Smooth muscle cell (in vitro differentiated cells): ENCODE measurements around the gene ZNF146. TPM values are rescaled to one million over a fixed set of nuclear protein-coding genes. Genes with fewer than 3 reads are reported as not detected.
"Not testable (repeated sequence)": the region's sequence is repeated elsewhere in the genome, so short reads cannot be mapped to it uniquely, and the experiment has no call there.

ENCODE experiments used
- DNase-seq: peaks from one replicate; lab custom pipeline; 2025; ENCODE audit not compliant: unreplicated experiment; lab: John Stamatoyannopoulos, UW
- H2AFZ ChIP-seq: fragments of 200-600 bp; sonication (generic); 2 replicates; pipeline ENCODE4 v1.6.0; 2016; ENCODE audit warnings: antibody characterized with exemption, low read depth, mild to moderate bottlenecking
- H3F3A ChIP-seq: fragments of 200-600 bp; sonication (generic); 2 replicates; pipeline ENCODE4 v1.6.0; 2017; ENCODE audit warnings: antibody characterized with exemption, low read depth
- H3K27ac ChIP-seq: fragments of 200-600 bp; sonication (generic); 2 replicates; pipeline ENCODE4 v1.5.1; 2016; ENCODE audit warnings: low read depth, mild to moderate bottlenecking
- H3K27me3 ChIP-seq: fragments of 200-600 bp; sonication (generic); 2 replicates; pipeline ENCODE4 v1.6.1; 2016; ENCODE audit warnings: low read depth, mild to moderate bottlenecking
- H3K36me3 ChIP-seq: fragments of 200-600 bp; sonication (generic); 2 replicates; pipeline ENCODE4 v1.5.1; 2016; ENCODE audit warnings: low read depth
- H3K4me1 ChIP-seq: fragments of 200-600 bp; sonication (generic); 2 replicates; pipeline ENCODE4 v1.5.1; 2016; ENCODE audit warnings: low read depth
- H3K4me2 ChIP-seq: fragments of 200-600 bp; sonication (generic); 2 replicates; pipeline ENCODE4 v1.6.0; 2016; ENCODE audit warnings: mild to moderate bottlenecking
- H3K4me3 ChIP-seq: fragments of 200-600 bp; sonication (generic); 2 replicates; pipeline ENCODE4 v1.5.1; 2016; ENCODE audit warnings: mild to moderate bottlenecking
- H3K79me2 ChIP-seq: fragments of 200-600 bp; sonication (generic); 2 replicates; pipeline ENCODE4 v1.6.0; 2016; ENCODE audit warnings: low read depth, mild to moderate bottlenecking
- H3K9ac ChIP-seq: fragments of 200-600 bp; sonication (generic); 2 replicates; pipeline ENCODE4 v1.6.0; 2016; ENCODE audit warnings: low read depth
- H3K9me3 ChIP-seq: fragments of 200-600 bp; sonication (generic); replicated peaks from 2 replicates; pipeline ENCODE4 v1.5.1; 2016; ENCODE audit warnings: low read depth
- H4K20me1 ChIP-seq: fragments of 200-600 bp; sonication (generic); 2 replicates; pipeline ENCODE4 v1.6.0; 2016; ENCODE audit warnings: low read depth
- CTCF ChIP-seq: fragments of 200-600 bp; sonication (generic); IDR thresholded peaks from 2 replicates; pipeline ENCODE4 v1.5.1; 2017; ENCODE audit warnings: borderline replicate concordance, mild to moderate bottlenecking, antibody characterized with exemption; ENCODE audit not compliant: insufficient read depth, poor library complexity, severe bottlenecking
- WGBS: methylation state at CpG from one replicate; pipeline ENCODE4 v1.1.7; 2016; ENCODE audit warnings: low lambda C conversion rate; 5-methylcytosine and 5-hydroxymethylcytosine counted together
- polyA plus RNA-seq: library from polyadenylated mRNA; unstranded; fragments of >200 nt; fragmentation: Nextera tagmentation; extraction: Ambion mirVana; gene quantifications from 2 replicates; pipeline ENCODE4 v1.2.1, GENCODE V29; 2016
- small RNA-seq: library from RNA; depleted of rRNA; stranded (forward); fragments of <200 nt; gene quantifications from one replicate; pipeline ENCODE3, GENCODE V24; 2014
- total RNA-seq: library from RNA; depleted of rRNA; stranded (reverse); fragments of >200 nt; gene quantifications from 2 replicates; pipeline ENCODE4 v1.2.3, GENCODE V29; 2014

The ZNF146 gene
- total and polyA plus RNA-seq, 2 experiments from 2014 or later: 49.4 to 161 TPM

- no peaks in the 10 kb centered on the region for H4K20me1 ChIP-seq
- H2AFZ ChIP-seq: no peak overlapping the region
- no peaks in the 10 kb centered on the region for H3K27me3 ChIP-seq
- no peak overlapping the region for H3K4me3 ChIP-seq
- H3K9ac ChIP-seq: no peak overlapping the region
- 94% methylated on average over 36 of the region's 36 CpGs for WGBS
- no peaks in the 10 kb centered on the region for H3K4me1 ChIP-seq
- no peaks in the 10 kb centered on the region for H3F3A ChIP-seq
- H3K4me2 ChIP-seq: no peak overlapping the region
- no peaks in the 10 kb centered on the region for H3K79me2 ChIP-seq
- H3K9me3 ChIP-seq: no peaks in the 10 kb centered on the region
- H3K36me3 ChIP-seq: no peaks in the 10 kb centered on the region
- DNase-seq: no peak
- no peak for TF ChIP-seq CTCF
- no peak overlapping the region for H3K27ac ChIP-seq
Observed at GRCh38 chr19:36267061-36267845, 52.3 kb downstream of the ZNF146 start.

GRCh38 chr19:36268081-36268480, 53.2 kb downstream of the ZNF146 start:
- not testable (repeated sequence) for H2AFZ ChIP-seq, H3K9me3 ChIP-seq, H3K4me2 ChIP-seq, H3K4me1 ChIP-seq, H3K27me3 ChIP-seq, H3F3A ChIP-seq, DNase-seq, H3K4me3 ChIP-seq, H3K9ac ChIP-seq, H3K36me3 ChIP-seq, H3K27ac ChIP-seq, H3K79me2 ChIP-seq, H4K20me1 ChIP-seq
- WGBS: 97% methylated on average over 20 of the region's 21 CpGs

GRCh38 chr19:36268591-36268990, 53.7 kb downstream of the ZNF146 start:
- not testable (repeated sequence) for H3K36me3 ChIP-seq, H3K4me3 ChIP-seq, H2AFZ ChIP-seq, H3K9ac ChIP-seq, H3K4me1 ChIP-seq, DNase-seq, H3K9me3 ChIP-seq, H4K20me1 ChIP-seq, H3K4me2 ChIP-seq, H3K27ac ChIP-seq, H3K27me3 ChIP-seq, H3F3A ChIP-seq, H3K79me2 ChIP-seq
- 96% methylated on average over 20 of the region's 30 CpGs for WGBS

- H2AFZ ChIP-seq, H3K9ac ChIP-seq, H3F3A ChIP-seq, H3K4me3 ChIP-seq, H4K20me1 ChIP-seq, H3K36me3 ChIP-seq, H3K9me3 ChIP-seq, H3K4me1 ChIP-seq, DNase-seq, H3K79me2 ChIP-seq, H3K27me3 ChIP-seq, H3K4me2 ChIP-seq, H3K27ac ChIP-seq: not testable (repeated sequence)
- 92% methylated on average over 12 of the region's 29 CpGs for WGBS
Observed at GRCh38 chr19:36269295-36269694, 54.4 kb downstream of the ZNF146 start.

Small RNA genes lying within 50 kb of the gene (small RNA-seq; reads per million reads assigned to genes)
- not detected for gene RF00019

Other genes starting within 250 kb of the ZNF146 start
- gene SDHAF1, start 219.9 kb upstream of the ZNF146 start, total RNA-seq: 24.0 TPM in 2 replicates
- 27.1 and 27.7 TPM in 2 replicates for gene SDHAF1, start 219.9 kb upstream of the ZNF146 start, polyA plus RNA-seq
- 1.1 and 1.9 TPM in 2 replicates for gene SYNE4, start 206.3 kb upstream of the ZNF146 start, total RNA-seq
- 2.6 and 8.8 TPM in 2 replicates for gene SYNE4, start 206.3 kb upstream of the ZNF146 start, polyA plus RNA-seq
- gene ALKBH6, start 200.9 kb upstream of the ZNF146 start, total RNA-seq: 26.2 and 35.4 TPM in 2 replicates
- gene ALKBH6, start 200.9 kb upstream of the ZNF146 start, polyA plus RNA-seq: 36.1 and 37.4 TPM in 2 replicates
- 3.7 and 10.7 TPM in 2 replicates for gene CLIP3, start 182.2 kb upstream of the ZNF146 start, total RNA-seq
- 35.2 and 36.7 TPM in 2 replicates for gene CLIP3, start 182.2 kb upstream of the ZNF146 start, polyA plus RNA-seq
- 9.3 and 13.1 TPM in 2 replicates for gene THAP8, start 160.8 kb upstream of the ZNF146 start, total RNA-seq
- 13.1 and 22.9 TPM in 2 replicates for gene THAP8, start 160.8 kb upstream of the ZNF146 start, polyA plus RNA-seq
- gene WDR62, start 160.2 kb upstream of the ZNF146 start, total RNA-seq: 1.0 and 1.5 TPM in 2 replicates
- 2.1 and 4.6 TPM in 2 replicates for gene WDR62, start 160.2 kb upstream of the ZNF146 start, polyA plus RNA-seq
- not detected in 2 replicates for gene OVOL3, start 104.0 kb upstream of the ZNF146 start, total RNA-seq
- not detected in 2 replicates for gene OVOL3, start 104.0 kb upstream of the ZNF146 start, polyA plus RNA-seq
- 33.3 and 102 TPM in 2 replicates for gene POLR2I, start 100.2 kb upstream of the ZNF146 start, total RNA-seq
- gene POLR2I, start 100.2 kb upstream of the ZNF146 start, polyA plus RNA-seq: 132 and 172 TPM in 2 replicates
- 104 and 146 TPM in 2 replicates for gene TBCB, start 99.6 kb upstream of the ZNF146 start, total RNA-seq
- 234 and 241 TPM in 2 replicates for gene TBCB, start 99.6 kb upstream of the ZNF146 start, polyA plus RNA-seq
- 183 and 252 TPM in 2 replicates for gene CAPNS1, start 75.0 kb upstream of the ZNF146 start, total RNA-seq
- 365 and 383 TPM in 2 replicates for gene CAPNS1, start 75.0 kb upstream of the ZNF146 start, polyA plus RNA-seq
- not detected in 2 replicates for gene COX7A1, start 62.7 kb upstream of the ZNF146 start, total RNA-seq
- 1.5 TPM in 1 of 2 replicates, not detected in the other for gene COX7A1, start 62.7 kb upstream of the ZNF146 start, polyA plus RNA-seq
- gene ZNF565, start 441 bp upstream of the ZNF146 start, total RNA-seq: 4.5 and 8.6 TPM in 2 replicates
- gene ZNF565, start 441 bp upstream of the ZNF146 start, polyA plus RNA-seq: 2.6 and 4.7 TPM in 2 replicates
- gene ZFP14, start 164.1 kb downstream of the ZNF146 start, total RNA-seq: 1.8 and 2.0 TPM in 2 replicates
- gene ZFP14, start 164.1 kb downstream of the ZNF146 start, polyA plus RNA-seq: 1.3 and 1.8 TPM in 2 replicates
- 6.8 and 9.2 TPM in 2 replicates for gene ZFP82, start 203.5 kb downstream of the ZNF146 start, total RNA-seq
- gene ZFP82, start 203.5 kb downstream of the ZNF146 start, polyA plus RNA-seq: 7.3 and 7.8 TPM in 2 replicates